GM21381 (cell line): Measurements from ENCODE around the gene SH3BGRL3.
"Not testable (repeated sequence)": the region's sequence is repeated elsewhere in the genome, so short reads cannot be mapped to it uniquely, and the experiment has no call there.

Experiments
- ATAC-seq: cut with Tn5 transposase; IDR thresholded peaks from one replicate; pipeline ENCODE4 v1.9.1; 2021; ENCODE audit warnings: mild to moderate bottlenecking, moderate library complexity; ENCODE audit not compliant: unreplicated experiment

SH3BGRL3 gene

DNA sequence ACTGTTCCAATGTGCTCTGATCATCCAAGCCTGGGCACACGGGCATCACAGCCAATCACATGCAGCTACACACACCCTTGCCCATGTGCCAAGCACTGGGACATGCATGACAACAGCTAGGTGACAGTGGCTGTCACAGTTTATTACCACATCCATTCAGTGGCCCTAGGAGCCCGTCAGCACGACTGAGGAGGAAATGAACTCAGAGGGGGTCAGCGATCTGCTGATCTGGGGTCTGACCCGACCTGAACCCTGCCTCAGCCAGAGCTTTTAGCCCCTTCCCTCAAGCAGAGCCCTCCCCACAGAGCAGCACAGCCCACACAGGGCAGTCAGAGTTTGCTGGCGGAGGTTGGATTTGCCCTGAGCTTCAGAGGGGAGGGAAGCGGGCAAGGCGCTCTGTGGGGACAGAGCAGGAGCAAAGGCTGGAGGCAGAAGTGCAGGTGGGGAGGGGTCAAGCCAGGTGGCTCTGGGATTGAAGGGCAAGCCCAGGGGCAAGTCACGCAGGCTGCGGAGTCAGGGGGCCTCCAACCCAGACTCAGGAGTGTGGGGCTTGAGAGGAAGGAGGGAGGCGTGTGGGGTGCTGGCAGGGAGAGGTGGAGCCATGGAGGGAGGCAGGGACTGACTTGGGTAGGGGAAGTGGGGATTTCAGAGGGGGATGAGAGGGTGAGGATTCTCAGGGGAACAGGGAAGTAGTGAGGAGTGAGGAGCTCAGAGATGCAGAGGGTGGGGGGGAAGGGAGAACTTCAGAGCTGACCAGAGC, 10.4 kb downstream of the SH3BGRL3 start:
- ATAC-seq: no peak

DNA sequence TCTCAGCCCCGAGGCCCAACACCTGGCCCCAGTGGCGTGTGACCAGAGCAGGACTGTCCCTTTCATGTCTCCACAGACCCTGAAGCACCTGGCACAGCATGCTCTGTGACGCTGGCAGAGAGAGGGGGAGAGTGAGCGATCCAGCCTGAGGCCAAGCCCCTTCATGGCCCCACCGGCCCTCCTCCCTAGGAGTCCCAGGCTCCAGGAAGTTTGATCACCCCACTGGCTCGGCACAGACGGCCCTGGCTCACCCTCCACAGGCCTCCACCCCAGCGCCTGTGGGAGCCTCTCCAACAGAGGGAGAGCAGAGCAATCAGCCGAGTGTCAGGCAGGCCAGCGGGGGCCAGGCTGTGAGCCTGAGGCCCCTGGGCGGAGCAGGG, 11.0 kb downstream of the SH3BGRL3 start:
- ATAC-seq: no peak

DNA sequence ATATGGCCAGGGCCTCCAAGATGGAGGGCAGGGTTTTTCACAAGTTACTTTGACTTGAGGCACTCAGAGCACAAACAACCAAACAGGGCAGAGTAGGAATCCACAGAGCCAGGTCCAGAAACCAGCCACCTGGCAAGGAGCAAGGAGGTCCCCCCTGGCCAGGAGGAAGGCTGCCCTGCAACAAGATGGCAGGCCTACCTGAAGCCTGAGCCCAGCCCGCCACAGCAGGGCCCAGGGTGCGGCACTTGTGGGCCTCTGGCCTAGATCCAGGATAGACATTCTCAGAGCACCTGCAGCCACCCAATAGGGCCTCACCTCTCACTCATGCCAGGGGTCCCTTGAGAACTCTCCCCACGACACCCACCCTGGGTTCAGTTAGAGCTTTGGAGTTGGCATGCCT, 11.5 kb downstream of the SH3BGRL3 start:
- no peak for ATAC-seq

DNA sequence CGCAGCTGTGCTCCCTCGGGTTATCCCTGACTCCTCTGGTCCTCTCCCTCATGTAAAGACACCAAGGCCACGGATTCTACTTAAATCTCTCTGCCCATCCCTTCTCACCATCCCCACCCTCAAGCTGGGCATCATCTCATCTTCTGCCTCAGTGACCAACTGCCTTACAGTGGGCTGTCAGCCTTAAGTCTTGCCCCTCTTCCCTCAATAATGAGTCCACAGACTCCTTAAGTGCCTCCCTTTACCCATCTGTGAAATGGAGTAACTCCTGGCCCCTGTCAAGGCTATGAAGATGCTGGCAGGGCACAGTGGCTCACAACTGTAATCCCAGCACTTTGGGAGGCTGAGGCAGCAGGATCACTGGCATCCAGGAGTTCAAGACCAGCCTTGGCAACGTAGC, 12.1 kb downstream of the SH3BGRL3 start:
- no peak for ATAC-seq

DNA sequence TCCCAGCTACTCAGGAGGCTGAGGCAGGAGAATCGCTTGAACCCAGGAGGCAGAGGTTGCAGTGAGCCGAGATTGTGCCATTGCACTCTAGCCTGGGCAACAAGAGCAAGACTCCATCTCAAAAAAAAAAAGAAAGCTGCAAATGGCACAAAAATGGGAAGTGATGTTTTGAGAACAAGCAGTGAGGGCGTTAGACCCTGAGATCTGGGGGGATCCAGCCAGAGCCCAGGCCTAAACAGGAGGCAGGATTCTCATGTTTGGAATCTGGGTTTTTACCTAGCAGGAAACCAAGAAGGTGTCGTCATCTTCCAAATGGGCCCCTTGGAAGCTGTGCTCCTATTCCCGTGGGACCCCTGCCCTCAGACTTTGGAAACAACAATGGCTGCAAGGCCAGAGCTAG, 12.8 kb downstream of the SH3BGRL3 start:
- not testable (repeated sequence) for ATAC-seq

DNA sequence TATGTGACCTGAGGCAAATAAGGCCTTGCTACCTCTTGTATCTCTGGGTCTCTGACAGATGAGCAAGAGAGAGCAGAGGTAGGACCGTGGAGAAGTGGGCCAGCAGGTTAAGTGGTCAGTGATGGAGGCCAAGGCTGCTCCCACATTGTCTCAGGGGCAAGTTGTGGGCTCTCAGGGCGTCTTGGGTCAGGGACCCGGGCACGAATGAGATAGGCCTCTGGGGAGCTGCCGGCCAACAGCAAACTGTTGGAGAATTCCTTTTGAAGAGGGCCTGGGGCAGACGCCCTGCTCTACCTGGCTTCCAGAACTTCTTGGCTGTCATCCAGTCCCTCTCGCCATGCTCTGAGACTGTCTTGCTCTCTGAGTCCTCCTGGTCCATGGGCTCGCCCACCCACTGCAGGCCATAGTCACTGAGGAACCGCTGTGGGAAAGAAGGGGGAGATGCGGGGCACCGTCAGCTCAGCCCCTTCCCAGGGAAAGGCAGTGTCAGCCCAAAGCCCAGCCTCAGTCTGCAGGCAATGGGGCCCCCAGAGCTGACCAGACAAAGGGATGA, 14.1 kb downstream of the SH3BGRL3 start:
- ATAC-seq: no peak

DNA sequence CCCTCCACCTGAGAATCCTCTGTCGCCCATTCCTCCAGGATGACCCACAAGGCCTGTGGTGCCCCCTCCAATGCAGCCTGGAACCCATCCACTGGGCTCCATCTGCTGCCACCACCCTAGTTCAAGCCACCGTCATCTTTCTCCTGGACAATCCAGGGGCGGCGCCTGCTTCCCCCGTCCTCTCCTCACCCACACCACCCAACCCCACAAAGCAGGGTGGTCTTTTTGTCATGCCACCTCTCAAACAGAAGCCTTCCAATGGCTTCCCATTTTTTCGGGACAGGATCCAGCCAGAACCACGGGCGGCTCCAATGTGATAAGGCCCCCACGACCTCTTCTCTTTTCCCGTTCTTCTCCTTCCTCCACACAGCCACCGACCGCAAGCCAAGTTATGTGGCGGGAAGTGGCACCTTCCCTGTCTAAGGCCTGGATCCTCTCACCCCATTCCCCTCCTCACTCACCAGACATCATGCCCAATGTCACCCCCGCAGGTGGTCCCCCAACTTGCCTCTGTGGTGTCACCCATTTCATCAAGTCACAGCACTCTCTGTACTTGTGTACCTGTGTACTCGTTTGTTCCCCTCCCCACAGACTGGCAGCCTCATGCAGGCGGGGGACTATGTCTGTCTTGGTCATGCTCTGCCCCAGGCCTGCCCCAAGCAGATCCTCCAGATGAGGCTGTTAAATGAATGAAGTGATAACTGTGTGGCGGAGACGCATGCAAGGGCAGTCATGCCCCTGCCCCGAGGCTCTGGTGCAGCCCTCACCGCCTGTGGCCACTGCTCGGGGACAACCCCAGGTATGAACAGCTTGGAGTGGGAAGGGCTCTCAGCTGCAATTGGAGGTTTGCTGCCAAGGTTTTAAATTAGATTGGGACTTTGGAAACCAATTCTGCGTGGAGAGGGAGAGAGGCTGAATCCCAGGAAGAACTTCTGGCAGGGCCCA, 15.6 kb downstream of the SH3BGRL3 start:
- no peak for ATAC-seq

DNA sequence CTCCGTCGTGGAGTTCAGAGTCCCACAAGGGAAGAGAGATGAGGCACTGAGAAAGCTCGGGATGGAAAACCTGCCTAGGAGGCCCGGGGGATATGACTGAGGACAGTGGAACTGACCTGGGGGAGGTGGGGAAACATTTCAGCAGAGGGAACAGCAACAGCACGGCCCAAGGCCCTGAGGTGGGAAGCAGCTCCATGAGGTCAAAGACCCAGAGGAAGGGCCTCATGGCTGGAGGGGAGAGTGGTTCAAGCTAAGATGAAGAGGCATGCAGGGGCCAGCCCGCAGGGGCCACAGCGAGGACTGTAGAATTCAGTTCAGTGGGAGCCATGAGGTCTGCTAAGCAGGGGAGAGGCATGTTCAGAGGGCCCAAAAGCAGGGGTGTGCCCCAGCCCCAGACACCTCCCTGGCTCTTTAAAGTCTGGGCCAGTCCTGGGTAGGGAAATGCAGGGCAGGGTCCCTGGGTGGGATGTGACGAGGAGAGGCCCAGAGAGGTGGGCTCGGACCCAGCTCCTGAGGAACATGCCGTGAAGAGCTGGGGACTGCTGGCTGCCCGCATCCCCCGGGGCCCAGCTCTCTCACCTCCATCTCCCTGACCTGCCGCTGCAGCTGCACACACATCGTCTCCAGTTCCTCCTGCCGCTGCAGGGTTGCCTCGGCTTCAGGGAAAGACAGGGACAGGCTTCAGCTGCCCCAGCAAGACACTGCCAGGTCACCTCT, 16.6 kb downstream of the SH3BGRL3 start:
- ATAC-seq: no peak

DNA sequence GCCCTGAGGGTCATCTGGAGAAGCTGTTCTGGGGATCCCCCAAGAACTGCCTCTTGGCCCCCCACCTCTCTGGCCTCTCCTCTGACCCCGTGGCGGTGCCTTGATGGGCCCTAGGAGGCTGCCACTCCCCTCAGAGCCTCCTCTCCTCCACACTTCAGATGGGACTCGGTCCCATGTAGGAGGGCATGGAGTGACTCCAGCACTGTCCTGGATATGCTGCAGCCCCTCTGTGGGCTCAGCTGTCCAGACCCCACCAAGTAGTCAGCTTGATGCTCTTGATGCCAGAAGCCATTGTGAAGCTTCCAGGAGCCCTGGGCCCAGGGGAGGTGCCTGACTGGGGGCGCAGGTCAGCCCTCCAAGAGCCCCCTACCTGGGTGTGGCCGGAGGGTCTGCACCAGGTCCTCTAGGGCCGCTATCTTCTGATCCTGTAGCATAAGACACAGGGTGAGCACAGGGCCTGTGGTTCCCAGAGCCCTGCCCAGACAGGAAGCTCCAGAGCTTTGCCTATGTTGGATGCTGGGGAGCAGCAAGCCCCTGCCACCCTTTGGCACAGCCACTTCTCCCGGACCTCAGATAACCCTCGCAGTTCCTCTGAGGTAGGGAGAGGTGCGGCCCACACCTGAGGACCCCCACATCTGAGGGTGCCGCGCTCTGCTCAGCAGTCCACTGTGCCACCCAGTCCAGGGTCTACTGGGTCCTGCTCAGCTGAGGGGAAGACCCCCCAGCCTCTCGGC, 17.3 kb downstream of the SH3BGRL3 start:
- no peak for ATAC-seq

DNA sequence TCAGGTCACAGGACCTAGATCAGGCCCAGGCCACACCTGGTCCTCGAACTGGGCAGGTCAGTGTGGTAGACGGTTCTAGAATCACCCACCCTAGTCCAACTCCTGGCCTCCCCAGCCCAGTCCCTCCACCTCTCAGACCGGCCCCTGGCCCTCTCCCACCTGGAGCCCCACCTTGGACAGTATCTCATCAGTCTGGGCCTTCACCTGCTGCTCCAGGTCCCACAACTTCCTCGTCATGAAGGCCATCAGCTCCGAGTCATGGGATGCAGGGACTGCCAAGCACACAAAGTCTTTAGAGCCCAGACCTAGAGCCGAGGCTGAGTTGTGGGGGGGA, 17.9 kb downstream of the SH3BGRL3 start:
- ATAC-seq: no peak

DNA sequence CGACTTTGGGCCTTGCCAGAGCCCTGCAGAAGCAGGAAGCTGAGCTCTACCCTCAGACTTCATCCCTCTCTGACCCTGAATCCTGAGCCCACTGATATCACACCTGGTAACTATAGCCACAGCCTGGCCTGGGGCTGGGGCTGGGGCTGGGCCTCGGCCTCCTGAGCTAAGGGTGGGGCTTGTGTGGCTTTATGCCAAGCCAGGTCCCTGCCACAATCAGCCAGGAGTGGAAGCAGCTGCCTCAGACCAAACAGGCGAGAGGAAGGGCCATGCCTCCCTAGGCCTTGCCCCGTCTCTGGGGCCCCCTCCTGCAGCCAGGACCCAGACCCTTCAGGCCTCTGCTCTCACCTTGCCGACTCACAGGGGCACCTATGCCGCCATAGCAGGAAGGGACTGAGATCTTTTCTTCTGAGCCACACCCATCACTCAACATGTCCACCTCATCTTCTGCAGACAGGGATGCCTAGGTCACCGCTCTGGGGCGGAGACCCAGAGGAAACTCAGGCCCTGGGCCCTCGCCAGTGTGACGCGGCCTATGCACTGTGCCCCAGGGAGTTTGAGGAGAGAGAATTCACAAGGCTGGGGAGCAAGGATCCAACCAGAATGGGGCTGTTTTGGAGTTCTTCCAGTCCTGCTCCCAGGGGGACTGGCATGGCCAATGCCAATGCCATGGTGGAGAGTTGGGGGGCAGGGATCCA, 20.8 kb downstream of the SH3BGRL3 start:
- no peak for ATAC-seq

DNA sequence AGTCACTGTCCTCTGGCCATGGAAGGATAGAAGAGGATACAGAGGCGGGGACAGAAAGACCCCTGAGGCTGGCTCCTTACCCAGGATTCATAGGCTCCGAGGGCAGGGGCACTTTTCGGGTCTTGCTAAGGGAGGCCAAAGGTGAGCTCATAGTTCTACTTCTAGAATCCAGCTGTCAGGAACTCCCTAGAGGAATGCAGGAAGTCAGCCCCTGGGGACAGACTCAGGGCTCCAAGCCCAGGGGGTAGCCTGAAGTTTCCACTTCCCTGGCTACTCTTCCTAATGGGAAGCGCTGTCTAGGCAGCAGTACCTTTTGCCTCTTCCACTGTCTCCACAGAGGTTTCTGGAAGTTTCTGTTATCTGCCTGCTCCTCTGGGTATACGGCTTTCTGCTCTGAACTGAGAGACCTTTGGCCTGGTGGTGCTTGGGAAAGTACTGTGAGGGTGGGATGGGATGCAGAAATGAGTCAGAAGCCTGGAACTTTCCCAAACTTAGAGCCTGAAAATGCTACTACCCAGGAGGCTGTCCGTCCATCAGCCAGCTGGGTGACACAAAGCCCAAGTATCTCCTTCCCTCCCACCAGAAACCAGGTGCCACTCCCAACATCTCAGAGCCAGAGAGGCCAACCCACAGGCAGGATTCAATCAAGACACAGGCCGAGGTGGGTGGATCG, 23.0 kb downstream of the SH3BGRL3 start:
- no peak for ATAC-seq

DNA sequence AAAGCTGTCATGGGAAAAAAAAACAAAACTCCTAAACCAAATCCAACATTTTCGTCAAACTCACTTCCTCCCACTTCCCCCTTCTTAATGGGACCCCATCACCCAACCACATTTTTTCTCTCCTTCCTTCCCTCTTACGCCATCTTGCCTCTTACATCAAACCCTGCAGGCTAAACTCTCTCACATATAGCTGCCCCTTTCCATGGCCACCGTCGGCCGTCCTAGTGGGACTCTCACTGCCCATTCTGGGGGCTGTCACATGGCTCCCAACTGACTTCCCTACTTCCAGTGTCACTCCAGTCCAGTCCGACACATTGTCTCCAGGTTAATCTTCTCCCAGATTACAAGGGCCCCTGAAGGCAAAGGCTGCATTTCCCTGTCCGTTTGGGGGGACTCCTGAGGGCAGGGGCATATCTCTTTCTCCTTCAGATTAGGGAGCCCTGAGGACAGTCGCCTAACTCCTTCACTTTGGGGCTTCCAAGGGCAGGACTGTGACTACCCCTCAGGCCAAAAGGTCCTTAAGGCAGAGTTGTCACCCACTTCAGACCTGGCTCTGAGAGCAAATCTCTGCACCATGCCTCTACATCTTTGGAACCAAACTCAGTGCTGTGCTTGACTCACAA, 25.9 kb downstream of the SH3BGRL3 start:
- ATAC-seq: no peak

DNA sequence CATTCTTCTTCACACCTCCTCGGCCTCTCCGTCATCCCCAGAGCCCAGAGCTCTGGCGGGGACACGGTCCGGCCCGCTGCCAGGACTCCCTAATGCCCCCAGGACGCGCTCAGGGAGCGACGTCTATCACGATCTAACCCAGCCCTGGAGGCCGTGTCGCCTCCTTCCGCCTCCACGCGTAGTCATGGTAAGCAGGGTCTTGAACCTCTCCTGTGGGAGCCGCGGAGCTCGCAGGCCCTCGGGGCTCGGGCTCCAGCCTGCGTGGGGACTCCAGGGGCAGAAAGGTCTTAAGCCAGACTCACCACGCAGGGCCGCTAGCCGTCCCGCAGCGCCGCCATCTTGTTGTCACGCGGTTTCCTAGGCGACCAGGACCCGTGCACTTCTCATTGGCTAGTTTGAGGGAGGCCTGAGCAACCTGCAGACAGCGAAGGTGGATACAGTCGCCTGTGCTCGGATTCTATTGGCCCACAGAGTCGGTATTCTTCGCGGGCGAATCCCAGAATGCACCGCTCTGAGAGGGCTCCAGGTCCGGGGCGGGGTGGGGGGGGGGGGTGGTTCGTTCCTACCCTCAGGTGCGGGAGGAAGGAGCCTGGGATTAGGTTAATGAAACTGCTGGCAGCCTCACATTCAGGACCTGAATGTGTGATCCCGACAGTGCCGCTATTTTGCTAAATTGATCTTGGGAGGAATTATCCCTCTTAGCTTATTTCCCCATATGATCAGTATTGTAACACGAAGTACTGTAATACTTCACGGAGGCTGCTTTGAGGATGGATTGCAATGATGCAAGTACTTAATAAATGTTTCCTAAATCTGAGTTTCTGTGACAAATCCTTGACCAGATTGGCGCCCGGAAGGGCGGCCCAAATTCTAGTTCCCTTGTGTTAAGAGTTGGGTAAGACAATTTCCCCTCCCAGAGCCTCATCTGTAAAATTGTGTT, 26.7 kb downstream of the SH3BGRL3 start, which contains the start of gene UBXN11:
Gene UBXN11 (minus strand): TSS at position 347 of the 940 bp plus-strand sequence. CDS start 3,753 bp downstream, outside the sequence.
- peak; percentile 97 for ATAC-seq

DNA sequence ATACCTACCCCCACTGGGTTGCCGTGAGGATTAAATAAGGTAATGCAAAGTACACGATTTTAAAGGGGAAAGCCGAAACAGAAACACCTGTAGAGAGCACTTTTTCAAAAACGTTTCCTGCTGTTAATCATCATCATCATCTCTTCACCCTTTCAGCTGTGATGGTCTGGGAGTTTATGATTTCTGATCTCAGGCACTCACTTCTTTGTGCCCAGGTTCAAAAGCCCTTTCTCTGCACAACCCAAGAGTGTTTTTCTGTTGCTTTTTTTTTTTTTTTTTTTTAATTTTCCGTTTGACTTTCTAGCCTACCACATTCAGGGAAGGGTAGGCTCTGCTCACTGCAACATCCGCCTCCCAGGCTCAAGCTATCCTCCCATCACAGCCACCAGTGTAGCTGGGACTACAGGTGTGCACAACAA, 27.5 kb downstream of the SH3BGRL3 start:
- peak; percentile 10 for ATAC-seq

DNA sequence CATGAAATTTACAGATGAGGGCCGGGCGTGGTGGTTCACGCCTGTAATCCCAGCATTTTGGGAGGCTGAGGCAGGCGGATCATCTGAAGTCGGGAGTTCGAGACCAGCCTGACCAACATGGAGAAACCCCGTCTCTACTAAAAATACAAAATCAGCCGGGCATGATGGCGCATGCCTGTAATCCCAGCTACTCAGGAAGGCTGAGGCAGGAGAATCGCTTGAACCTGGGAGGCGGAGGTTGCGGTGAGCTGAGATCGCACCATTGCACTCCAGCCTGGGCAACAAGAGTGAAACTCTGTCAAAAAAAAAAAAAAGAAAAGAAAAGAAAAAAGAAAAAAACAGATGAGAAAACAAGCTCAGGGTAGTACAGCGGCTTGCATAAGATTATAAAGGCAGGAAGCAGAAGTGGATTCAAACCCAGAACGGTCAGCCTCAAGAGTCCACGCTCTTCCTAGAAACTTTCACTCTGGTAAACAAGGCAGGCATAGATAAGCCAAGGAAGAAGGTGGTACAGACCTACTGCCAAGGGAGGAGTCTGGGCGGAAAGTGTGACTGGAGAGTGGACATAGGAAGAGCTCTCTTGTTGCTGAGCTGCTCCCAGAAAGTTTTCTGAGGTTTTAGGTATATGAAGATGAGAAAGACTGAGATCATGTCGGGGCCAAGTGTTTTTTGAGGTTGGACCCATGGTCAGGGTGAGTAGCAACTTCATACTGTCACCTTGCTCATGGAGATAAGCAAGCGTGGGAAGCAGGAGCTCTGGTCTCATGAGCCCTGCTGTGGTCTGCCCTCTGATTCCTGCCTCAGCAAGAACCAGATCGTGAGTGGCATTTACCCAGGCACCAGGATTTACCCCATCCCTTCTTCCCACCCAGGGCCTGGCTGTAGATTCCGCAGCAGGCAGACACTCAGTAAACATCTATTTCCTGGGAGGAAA, 28.3 kb downstream of the SH3BGRL3 start:
- not testable (repeated sequence) for ATAC-seq

DNA sequence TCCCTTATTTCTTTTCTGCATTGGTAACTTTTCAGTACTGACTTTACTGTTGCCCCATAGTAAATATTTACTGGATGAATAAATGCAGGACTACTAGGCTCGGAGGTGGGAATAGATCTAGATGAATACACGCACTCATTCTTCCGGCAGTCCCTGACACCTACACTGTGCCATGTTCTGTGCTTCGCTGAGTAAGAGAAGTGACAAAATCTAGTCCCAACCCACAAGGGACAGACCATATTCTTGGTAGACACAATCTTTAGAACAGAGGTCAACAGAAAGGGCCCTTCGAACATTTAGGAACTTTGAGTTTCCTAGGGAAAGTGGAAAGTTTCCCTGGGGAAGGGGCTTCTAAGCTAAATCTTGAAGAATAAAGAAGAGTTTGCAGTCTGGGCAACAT, 34.6 kb downstream of the SH3BGRL3 start:
- no peak for ATAC-seq
